SHP77 (cell line): ENCODE measurements around the gene CFAP73.
"Not testable (repeated sequence)": the region's sequence is repeated elsewhere in the genome, so short reads cannot be mapped to it uniquely, and the experiment has no call there.

Experiments
- DNase-seq, 2 experiments: peaks; one replicate each; lab custom pipeline; 2025; lab: John Stamatoyannopoulos, UW

Gene CFAP73

GRCh38 chr12:113119980-113120669, 29.4 kb upstream of the CFAP73 start:
- no peak for DNase-seq

- no peak for DNase-seq
These were observed 28.7 kb upstream of the CFAP73 start for GRCh38 chr12:113120670-113121370.

- peak; percentile 40 to 61 for DNase-seq
These were observed 21.7 kb upstream of the CFAP73 start for GRCh38 chr12:113127791-113128199.

- DNase-seq: no peak
These were observed 20.5 kb upstream of the CFAP73 start for GRCh38 chr12:113128802-113129663.

GRCh38 chr12:113129664-113130456, 19.7 kb upstream of the CFAP73 start:
- no peak for DNase-seq

- peak; percentile 32 to 44 for DNase-seq
These were observed 18.9 kb upstream of the CFAP73 start for GRCh38 chr12:113130457-113131135.

GRCh38 chr12:113131556-113131955, 18.0 kb upstream of the CFAP73 start:
- DNase-seq: no peak

GRCh38 chr12:113133036-113133435, 16.5 kb upstream of the CFAP73 start:
- DNase-seq: no peak

GRCh38 chr12:113133666-113134065, 15.9 kb upstream of the CFAP73 start:
- no peak for DNase-seq

GRCh38 chr12:113134071-113134470, 15.5 kb upstream of the CFAP73 start:
- no peak for DNase-seq

GRCh38 chr12:113134521-113134951, 15.0 kb upstream of the CFAP73 start:
- no peak for DNase-seq

GRCh38 chr12:113135178-113136127, 14.1 kb upstream of the CFAP73 start, which contains the start of gene RASAL1:
Gene RASAL1, minus strand, starts transcription at chr12:113135761. Its CDS starts 299 bp downstream, at chr12:113135462.
- no peak for DNase-seq

- no peak for DNase-seq
These were observed 13.2 kb upstream of the CFAP73 start for GRCh38 chr12:113136128-113136989.

- DNase-seq: no peak
These were observed 12.5 kb upstream of the CFAP73 start for GRCh38 chr12:113136990-113137511.

GRCh38 chr12:113137861-113138783, 11.4 kb upstream of the CFAP73 start:
- DNase-seq: no peak

GRCh38 chr12:113138826-113139225, 10.7 kb upstream of the CFAP73 start:
- DNase-seq: no peak

GRCh38 chr12:113140706-113141105, 8.8 kb upstream of the CFAP73 start:
- DNase-seq: no peak

- DNase-seq: not testable (repeated sequence)
These were observed 7.8 kb upstream of the CFAP73 start for GRCh38 chr12:113141716-113142115.
